Measurements from ENCODE around the gene ATP7B.

Gene ATP7B

DNA sequence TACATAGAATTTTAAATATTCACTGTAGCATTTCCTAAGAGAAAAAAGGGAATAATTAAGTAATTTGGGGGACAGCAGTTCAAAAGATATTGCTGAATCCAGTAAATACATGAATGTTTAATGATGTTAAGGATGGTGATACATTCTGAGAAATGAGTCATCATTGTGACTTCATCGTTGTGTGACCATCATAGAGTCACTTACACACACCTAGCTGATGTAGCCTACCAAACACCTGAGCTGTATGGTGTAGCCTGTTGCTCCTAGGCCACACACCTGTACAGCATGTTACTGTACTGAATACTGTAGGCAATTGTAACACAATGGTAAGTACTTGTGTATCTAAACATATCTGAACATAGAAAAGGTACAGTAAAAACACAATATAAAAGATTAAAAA lies 34.8 kb downstream of the ATP7B start:
- DNase-seq: no peak

DNA sequence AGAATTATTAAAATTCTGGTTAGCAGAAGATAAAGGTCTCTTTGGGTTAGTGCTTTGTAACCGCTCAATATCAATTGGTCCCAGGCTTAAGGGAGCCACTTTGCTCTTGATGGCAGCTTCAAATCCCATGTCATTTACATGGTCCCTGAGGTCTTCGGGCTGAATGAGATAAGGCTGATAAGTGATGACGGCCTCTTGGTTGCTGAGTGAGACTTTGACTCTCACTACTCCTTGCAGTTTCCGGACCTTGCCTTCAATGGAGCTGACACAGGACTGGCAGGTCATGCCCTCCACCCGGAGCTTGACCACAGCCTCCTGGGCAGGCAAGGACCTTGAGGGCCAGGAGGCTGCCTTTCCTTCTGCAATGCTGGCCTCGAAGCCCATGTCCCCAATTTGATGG lies 36.8 kb downstream of the ATP7B start:
- DNase-seq: no peak

DNA sequence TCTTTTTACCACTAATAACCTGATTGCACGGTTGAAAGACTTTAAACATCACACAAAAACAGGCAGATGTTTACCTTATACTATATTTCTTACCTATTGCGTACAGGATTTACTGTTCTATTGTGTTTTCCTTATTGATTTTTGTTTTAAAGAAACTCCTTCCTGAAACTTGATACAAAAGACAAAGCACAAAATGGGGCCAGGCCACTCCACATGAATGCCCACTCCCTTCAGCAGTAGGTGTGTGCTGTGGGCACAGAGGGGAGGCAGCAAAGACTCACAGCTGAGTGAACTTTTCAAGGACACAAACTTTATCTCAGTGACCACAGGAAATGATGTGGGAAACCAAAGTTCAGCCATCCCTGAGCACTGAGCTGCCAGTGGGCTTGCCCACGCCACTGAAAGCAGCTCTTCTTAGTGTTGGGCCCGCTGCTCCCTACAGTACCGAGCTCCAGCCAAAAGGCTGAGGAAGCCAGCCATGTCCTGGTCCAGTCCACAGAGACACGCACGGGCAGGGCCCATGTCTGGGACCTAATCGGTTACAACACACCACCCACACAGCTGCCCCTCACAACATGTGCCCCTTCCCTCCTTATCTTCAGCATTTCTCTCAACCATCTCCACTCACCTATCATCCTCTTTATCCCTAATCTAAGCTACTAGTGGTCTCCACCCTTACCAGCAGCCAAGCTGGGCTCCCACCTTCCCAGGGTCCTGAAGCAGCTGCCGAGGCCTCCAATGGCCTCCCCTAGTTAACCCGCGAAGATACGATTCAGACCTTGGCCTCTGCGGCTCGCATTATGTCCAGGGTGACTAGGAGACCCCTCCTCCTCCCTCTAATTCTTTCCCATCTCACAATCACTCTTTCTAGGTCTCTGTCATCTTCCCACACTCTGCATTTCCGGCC lies 39.5 kb downstream of the ATP7B start:
- no peak for DNase-seq

DNA sequence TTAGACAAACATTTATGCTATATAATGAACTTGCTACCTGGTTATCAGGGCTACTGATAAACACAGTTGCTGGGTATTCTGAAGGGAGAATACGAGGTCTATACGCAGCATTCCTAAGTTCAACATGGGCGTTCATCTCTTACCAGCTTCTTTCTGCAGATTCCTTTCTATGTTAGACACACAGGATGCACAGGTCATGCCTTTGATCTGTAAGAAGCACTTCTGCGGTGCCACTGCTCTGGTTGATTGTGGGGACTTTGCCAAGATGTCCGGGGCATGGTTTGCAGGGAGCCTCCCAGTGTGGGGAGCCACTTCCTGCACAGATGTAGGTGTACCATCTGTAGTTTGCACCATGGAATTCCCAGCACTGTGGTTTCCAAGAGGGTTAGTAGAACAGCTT lies 40.9 kb downstream of the ATP7B start:
- peak in 1 of 2 donors; percentile 15 for DNase-seq

DNA sequence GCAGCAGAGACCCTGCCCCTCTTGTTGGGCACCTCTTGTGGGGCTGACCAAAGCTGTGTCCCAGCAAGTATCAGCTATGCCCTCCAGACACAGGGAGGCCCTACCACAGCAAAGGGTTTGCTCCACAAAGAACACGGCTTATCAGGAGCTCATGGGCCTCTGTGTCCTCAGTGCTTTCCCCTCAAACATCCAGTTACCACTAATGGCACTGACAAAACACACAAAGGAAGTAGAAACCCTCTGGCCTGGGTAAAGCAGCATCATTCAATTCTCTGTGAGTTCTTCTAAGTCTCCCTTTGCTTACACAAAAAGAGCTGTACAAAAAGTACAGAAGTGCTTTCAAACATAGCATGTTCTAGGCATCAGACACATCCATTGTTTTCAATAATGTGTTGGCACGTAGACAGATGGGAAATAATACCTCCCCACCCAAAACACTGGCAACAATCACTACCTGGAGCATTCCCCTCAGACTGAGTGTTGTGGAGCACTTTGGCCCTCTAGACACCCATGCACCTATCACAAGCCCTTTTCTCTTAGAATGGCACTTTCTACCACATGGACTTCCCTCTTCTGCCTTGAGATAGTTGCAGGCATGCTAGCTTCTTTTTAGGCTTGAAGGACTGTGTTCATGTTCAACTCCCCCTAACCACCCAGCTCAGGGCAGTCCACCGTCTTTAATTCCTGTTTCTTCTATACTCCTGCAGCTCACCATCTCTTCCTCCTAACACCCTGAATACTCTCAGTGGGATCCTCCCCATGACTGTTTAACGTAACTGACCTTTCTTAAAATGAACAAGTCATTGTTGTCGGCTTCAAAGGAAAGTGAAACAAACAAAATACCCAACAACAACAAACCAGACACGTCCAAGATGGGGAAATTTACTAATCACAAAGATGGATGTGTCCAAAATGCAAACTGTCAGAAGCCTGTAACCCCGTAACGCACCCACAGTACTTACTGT lies 43.5 kb downstream of the ATP7B start:
- no peak for DNase-seq

- DNase-seq: no peak
These were observed 45.1 kb downstream of the ATP7B start for GRCh38 chr13:51966186-51966585.

- DNase-seq: no peak
These were observed 49.5 kb downstream of the ATP7B start for GRCh38 chr13:51961493-51962403.

GRCh38 chr13:51960766-51961165 lies 50.5 kb downstream of the ATP7B start:
- no peak for DNase-seq

DNA sequence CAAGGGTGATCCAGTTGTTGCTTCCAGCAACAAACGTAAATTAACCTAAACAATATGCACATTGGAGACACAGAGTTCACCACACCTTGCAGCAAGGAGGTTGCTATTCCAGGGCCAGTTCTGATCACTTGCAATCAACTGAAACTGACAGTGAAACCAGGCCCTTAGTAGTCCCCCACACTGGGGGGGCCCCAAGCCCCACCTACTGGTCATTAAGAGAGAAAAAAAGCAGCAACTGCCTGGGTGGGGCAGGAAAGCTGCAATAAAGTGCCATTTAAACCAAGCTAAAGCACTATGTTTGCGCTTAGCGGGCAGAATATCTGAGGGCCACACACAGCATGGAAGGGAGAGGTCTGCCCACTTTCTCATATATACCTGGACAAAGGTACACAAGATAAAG lies 51.5 kb downstream of the ATP7B start:
- no peak for DNase-seq

- no peak for DNase-seq
These were observed 53.1 kb downstream of the ATP7B start for GRCh38 chr13:51958217-51958547.

GRCh38 chr13:51957377-51958216 lies 53.7 kb downstream of the ATP7B start:
- no peak for DNase-seq

GRCh38 chr13:51956717-51957116 lies 54.5 kb downstream of the ATP7B start:
- DNase-seq: no peak

DNA sequence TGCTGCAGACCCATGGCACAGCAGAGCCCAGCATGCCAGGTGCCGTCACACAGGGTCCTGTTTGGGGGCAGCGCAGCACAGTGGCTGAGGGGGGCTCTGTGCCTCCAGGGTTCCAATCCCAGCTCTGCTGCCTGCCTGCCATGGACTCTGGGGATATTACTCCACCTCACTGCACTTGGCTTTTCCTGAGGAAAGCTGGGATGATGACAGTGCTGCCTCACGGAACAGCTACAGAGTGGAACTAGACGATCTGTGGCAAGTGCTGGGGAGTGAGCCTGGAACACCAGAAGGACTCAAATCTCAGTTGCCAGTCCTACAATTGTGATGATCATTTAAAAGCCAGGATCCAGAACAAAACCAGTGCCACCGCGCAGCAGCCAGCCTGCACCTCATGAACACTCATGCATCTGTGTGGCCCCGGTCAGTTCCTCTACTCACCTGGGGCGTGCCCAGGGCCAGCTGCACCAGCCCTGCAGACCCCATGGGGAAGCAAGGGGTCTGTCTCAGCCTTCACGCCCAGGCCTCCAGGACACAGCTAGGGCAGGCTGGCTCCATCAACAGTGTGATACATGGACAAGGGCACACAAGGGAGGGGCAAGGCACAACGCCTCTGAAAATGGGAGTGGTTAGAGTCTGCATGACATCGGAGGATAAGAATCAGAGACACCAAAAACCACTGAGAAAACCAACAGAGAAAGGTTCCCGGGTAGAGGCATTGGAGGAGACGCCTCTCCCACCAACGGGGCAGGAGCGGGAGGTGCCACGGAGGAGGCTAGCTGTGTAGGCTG lies 55.2 kb downstream of the ATP7B start:
- no peak for DNase-seq

DNA sequence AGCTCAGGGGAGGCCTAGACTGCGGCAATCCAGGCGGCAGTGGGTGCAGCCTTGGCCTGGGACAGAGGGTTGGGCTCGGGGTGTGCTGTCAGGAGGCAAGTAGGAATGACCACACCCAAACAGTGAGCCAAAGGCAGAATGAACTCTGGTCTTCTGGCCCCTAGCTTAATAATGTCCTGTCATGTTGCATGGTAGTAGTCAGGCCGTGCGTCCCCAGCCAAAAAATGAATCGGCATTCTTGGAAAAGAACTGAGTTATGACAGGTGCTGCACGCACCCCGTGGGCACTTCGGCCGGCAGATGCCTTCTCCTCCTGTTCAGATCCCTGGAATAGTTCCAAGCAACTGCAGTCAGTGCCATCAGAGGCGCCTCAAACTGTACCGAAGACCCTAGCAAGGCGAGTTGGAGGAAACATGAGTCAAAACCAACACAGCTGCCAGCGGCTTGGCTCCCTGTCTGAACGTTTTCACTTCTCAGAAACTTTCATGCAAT lies 55.9 kb downstream of the ATP7B start:
- no peak for DNase-seq

- DNase-seq: peak in 1 of 2 donors; percentile 29
These were observed 57.7 kb downstream of the ATP7B start for GRCh38 chr13:51953347-51954195.

- DNase-seq: peak; percentile 24 to 55
These were observed 60.5 kb downstream of the ATP7B start for GRCh38 chr13:51950722-51951121.

DNA sequence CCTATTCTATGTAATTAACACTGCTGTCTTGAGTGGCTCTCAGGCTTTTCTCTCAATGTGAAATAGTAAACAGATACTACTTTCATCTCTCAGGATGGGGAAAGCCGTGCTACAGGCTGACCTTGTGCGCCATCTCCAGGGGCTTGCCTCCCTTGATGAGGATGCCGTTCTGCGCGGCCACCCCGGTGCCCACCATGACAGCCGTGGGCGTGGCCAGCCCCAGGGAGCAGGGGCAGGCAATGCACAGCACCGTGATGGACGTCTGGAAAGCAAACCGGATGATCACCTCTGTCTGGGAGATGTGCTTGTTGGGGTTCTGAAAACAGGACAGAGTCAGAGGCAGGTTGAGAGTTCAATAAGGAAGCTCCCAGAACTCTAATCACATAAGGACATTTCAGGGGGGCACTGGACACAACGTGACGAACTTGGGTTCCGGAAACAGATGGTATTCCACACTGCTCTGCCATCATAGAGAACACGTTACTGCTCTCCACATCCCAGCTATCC lies 65.0 kb downstream of the ATP7B start:
- no peak for DNase-seq

- DNase-seq: no peak
These were observed 66.1 kb downstream of the ATP7B start for GRCh38 chr13:51945149-51945548.

- DNase-seq: no peak
These were observed 66.8 kb downstream of the ATP7B start for GRCh38 chr13:51944428-51944827.

DNA sequence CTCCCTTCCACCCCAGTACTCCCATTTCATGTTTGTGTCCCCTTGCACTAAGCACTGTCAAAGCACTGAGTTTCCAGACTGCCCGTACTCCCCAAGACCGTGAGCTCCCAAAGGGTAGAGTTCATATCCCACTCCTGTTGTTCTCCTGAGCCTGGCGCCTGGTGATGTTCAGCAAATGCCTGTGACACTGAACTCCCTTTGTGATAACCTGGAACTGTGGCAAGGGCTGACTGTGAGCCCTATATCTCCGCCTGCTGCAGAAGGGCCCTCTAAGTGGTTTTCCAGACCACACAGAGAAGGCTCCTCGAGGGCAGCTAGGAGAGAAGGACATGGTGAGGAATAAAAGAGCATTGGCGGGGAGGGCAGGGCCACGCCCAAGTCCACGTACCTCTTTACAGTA lies 67.5 kb downstream of the ATP7B start:
- no peak for DNase-seq
